Thoracic aorta (tissue), 2 donors: ENCODE data around the gene PTPN21. TPM values are rescaled to one million over a fixed set of nuclear protein-coding genes. Genes with fewer than 3 reads are reported as not detected.

Experiments used
- ATAC-seq: fragments of 150-250 bp; one replicate; pipeline ENCODE4 v1.8.0; 2017; ENCODE audit warnings: low read depth; ENCODE audit not compliant: insufficient number of reproducible peaks, low FRiP score
- DNase-seq: peaks from one replicate; pipeline ENCODE4 v3.0.0-alpha.2; 2020; ENCODE audit warnings: low spot score
- H3K27ac ChIP-seq, 2 donors: fragments of 200-600 bp; sonication (generic); 1 replicate in 1 of 2; 2 replicates in 1 of 2; pipeline ENCODE4 v1.5.1; 2016; ENCODE audit warnings: mild to moderate bottlenecking in 2 of 2, moderate library complexity in 2 of 2
- H3K27me3 ChIP-seq: fragments of 200-600 bp; sonication (generic); replicated peaks from 2 replicates; pipeline ENCODE4 v1.6.0; 2016; ENCODE audit warnings: mild to moderate bottlenecking; ENCODE audit not compliant: insufficient read depth
- H3K36me3 ChIP-seq: fragments of 200-600 bp; sonication (generic); one replicate; pipeline ENCODE4 v1.5.1; 2016
- H3K4me1 ChIP-seq, 2 donors: fragments of 200-600 bp; sonication (generic); 1 replicate in 1 of 2; 2 replicates in 1 of 2; pipeline versions ENCODE4 v1.5.1 to v1.6.0; 2016; ENCODE audit warnings: low read depth in 2 of 2, mild to moderate bottlenecking in 1 of 2; ENCODE audit not compliant: control insufficient read depth in 1 of 2
- H3K4me3 ChIP-seq: fragments of 200-600 bp; sonication (generic); 2 replicates; pipeline ENCODE4 v1.5.1; 2016; ENCODE audit warnings: mild to moderate bottlenecking
- H3K9me3 ChIP-seq: fragments of 200-600 bp; sonication (generic); 2 replicates; pipeline ENCODE4 v1.5.1; 2016
- CTCF ChIP-seq: fragments of 200-600 bp; sonication (generic); IDR thresholded peaks from one replicate; pipeline ENCODE4 v1.5.1; 2019; ENCODE audit warnings: antibody characterized with exemption
- total RNA-seq, 2 donors: library from RNA; depleted of rRNA; stranded (reverse); fragments of >200 nt; gene quantifications; one replicate each; pipeline versions ENCODE4 v1.1.0 to v1.2.3, GENCODE V29; 2016

PTPN21 gene
- total RNA-seq, 2 donors from 2014 or later = 32.5 to 38.6 TPM

GRCh38 chr14:88588081-88588480, 33.3 kb upstream of the PTPN21 start:
- H3K27me3 ChIP-seq = no peaks in the 10 kb centered on the region
- DNase-seq = no peak
- no peak for TF ChIP-seq CTCF

GRCh38 chr14:88584451-88584850, 29.6 kb upstream of the PTPN21 start:
- ATAC-seq (no peak), DNase-seq (no peak)
- Histone ChIP-seq H3K27me3 (no peaks in the 10 kb centered on the region), H3K9me3 (no peaks in the 10 kb centered on the region), H3K36me3 (peaks cover 23% of the 10 kb centered on the region), H3K4me1 (no peaks in the 10 kb centered on the region), H3K27ac (no peak overlapping the region), H3K4me3 (no peak overlapping the region)
- TF ChIP-seq CTCF = no peak

More at GRCh38 chr14:88588081-88588480, 33.3 kb upstream of the PTPN21 start:
- no peak overlapping the region for H3K4me3 ChIP-seq
- H3K36me3 ChIP-seq = peaks cover 12% of the 10 kb centered on the region
- no peak for ATAC-seq
- no peaks in the 10 kb centered on the region for H3K9me3 ChIP-seq
- no peaks in the 10 kb centered on the region for H3K4me1 ChIP-seq
- H3K27ac ChIP-seq = no peak overlapping the region

GRCh38 chr14:88576222-88576621, 21.4 kb upstream of the PTPN21 start:
- Histone ChIP-seq H3K4me1 (no peaks in the 10 kb centered on the region), H3K27ac (no peak overlapping the region), H3K9me3 (no peaks in the 10 kb centered on the region), H3K27me3 (no peaks in the 10 kb centered on the region), H3K4me3 (no peak overlapping the region), H3K36me3 (peaks cover 66% of the 10 kb centered on the region)
- no peak for DNase-seq
- no peak for TF ChIP-seq CTCF
- ATAC-seq = no peak

GRCh38 chr14:88572117-88572516, 17.3 kb upstream of the PTPN21 start:
- H3K27me3 ChIP-seq = no peaks in the 10 kb centered on the region

GRCh38 chr14:88568196-88568595, 13.4 kb upstream of the PTPN21 start:
- Histone ChIP-seq H3K27ac (no peak overlapping the region), H3K36me3 (peaks cover 35% of the 10 kb centered on the region), H3K9me3 (no peaks in the 10 kb centered on the region), H3K27me3 (no peaks in the 10 kb centered on the region), H3K4me3 (no peak overlapping the region), H3K4me1 (peaks cover 7 to 16% of the 10 kb centered on the region in 2 donors)
- ATAC-seq (no peak), DNase-seq (no peak)
- TF ChIP-seq CTCF = no peak

More at GRCh38 chr14:88572117-88572516, 17.3 kb upstream of the PTPN21 start:
- Histone ChIP-seq H3K4me1 (no peaks in the 10 kb centered on the region), H3K4me3 (no peak overlapping the region), H3K9me3 (no peaks in the 10 kb centered on the region), H3K36me3 (peaks cover 69% of the 10 kb centered on the region), H3K27ac (no peak overlapping the region)
- no peak for ATAC-seq
- DNase-seq = no peak
- no peak for TF ChIP-seq CTCF
